ENCODE results near the gene CTXN1.
"Not testable (repeated sequence)": the region's sequence is repeated elsewhere in the genome, so short reads cannot be mapped to it uniquely, and the experiment has no call there.

CTXN1 gene

DNA sequence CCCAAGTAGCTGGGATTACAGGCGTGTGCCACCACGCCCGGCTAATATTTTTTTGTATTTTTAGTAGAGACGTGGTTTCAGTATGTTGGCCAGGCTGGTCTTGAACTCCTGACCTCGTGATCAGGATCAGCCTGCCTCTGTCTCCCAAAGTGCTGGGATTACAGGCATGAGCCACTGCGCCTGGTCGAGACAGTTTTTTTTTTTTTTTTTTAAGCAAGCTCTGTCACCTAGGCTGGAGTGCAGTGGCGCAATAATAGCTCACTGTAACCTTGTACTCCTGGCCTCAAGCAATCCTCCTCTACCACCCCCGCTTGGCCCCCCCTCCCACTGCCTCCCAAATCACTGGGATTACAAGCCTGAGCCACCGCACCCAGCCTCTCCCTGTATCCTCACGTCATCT lies 28.6 kb downstream of the CTXN1 start:
- DNase-seq = no peak

DNA sequence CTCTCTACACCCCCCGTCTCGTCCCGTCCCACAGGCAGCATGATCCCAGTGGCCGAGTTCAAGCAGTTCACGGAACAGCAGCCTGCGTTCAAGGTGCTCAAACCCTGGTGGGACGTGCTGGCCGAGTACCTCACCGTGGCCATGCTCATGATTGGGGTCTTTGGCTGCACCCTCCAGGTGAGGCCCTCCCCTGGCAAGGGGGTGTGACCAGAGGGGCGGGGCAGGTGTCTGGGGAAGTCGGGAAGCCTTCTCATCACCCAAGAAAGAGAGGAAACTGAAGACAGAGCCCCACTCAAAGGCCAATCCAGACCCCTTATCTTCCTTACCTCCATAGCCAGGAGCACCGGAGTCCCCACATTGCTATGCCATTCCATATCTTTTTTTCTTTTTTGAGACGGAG lies 30.4 kb downstream of the CTXN1 start:
- no peak for DNase-seq

DNA sequence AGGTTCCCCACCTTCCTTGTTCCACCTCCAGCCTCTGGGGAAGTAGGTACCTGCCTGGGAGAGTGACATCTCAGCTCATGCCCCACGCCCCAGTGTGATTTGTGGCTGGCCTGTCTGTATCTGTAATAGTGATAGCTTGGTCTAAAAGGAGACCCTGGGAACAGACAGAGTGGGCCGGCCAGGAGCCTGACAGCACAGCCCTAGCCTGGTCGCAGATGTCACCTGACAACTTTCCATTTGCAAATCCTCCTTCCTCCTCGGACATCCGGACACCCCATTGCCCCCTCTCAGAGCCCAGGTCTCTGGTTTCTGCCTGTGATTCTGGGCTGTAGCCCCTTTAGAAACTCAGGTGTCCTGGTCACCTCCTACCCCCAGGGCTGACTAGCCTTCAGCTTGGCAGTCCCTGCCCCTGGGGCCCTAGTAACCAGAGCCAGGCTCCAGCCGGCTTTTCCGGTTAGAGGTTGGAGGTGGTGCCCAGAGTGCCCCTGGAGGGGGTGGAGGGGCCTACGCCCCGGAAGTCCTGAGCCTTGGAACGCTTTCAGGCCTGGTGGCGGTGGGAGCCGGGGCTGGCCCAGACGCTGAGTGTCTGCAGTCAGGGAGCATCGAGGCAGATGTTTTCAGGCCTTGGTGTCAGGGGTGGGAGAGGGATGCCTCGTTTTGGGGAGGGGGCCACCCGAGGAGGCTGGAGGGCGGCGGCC lies 31.2 kb downstream of the CTXN1 start:
- DNase-seq = no peak

DNA sequence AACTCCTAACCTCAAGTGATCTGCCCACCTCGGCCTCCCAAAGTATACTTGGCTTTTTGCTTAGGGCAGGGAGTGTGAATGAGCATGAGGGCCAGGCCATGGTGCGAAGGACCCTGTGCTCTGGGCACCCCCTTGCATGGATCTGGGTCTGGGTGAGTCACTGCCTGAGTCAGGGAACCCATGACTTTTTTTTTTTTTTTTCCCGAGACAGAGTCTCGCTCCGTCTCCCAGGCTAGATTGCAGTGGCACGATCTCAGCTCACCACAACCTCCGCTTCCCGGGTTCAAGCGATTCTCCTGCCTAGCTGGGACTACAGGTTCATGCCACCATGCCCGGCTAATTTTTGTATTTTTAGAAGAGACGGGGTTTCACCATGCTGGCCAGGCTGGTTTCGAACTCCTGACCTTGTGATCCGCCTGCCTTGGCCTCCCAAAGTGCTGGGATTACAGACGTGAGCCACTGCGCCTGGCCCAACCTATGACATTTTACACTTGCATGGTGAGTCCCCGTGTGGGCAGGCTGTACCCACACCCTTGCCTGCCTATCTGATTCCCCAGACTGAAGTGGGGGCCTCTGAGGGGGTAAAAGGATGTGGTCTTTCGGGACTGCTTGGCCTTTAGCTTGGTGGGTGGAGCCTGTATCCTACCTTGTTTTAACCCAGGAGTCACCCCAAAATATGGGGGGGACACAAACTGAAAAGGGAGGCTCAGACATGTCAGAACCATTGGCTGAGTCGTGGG lies 32.4 kb downstream of the CTXN1 start:
- not testable (repeated sequence) for DNase-seq

DNA sequence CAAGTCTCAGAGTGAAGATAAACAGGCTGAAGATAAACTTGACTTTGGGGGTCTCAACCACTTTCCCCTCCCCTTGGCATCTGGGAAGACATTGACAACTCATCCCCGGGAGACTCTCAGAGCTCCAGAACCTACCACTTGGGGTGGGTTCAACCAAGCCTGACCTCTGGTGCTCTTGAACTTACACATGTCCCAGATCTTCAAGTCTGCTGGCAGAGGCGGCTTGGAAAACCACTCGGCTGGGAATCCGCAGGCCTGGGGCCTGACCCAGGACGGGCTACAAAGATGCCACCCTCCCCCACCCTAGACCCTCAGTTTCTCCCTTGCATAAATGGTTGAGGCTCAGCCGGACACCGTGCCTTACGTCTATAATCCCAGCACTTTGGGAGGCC lies 37.1 kb downstream of the CTXN1 start:
- no peak for DNase-seq

DNA sequence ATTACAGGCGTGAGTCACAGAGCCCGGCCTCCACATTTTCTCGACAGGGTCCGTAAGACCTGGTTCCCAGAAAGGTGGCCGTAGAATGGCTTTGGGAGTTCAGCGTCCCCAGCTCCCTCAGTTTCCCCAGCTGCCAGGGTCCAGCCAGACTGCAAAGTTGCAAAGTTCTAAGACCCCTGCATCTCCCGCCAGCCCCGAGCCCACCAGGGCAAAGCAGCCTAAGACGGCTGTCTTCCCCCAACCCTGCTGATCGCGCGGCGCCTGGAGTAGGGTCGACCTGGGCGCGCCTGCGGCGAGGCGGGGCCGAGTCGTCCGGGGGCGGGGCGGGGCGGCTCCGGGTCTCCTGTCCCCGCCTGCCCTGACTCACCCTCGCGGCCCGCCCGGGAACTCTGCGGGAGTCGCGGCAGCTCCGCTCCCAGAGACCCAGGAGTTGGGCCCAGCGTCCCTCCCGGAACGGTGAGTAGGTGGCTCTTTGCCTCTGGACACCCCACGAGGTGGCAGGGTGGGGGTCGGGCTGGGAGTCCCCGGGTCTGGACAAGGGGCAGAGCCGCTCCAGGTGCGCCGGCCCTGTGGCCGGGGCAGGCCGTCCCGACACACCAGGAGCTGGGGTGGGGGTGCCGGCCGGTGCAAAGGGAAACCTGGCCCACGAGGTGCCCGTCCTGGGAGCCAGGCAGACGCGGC lies 37.6 kb downstream of the CTXN1 start, which contains the start of gene LRRC8E:
Gene LRRC8E, plus strand, starts transcription at position 366 of the 681 bp plus-strand sequence. CDS start 7,094 bp downstream, outside the sequence.
- DNase-seq = peak; percentile 76

DNA sequence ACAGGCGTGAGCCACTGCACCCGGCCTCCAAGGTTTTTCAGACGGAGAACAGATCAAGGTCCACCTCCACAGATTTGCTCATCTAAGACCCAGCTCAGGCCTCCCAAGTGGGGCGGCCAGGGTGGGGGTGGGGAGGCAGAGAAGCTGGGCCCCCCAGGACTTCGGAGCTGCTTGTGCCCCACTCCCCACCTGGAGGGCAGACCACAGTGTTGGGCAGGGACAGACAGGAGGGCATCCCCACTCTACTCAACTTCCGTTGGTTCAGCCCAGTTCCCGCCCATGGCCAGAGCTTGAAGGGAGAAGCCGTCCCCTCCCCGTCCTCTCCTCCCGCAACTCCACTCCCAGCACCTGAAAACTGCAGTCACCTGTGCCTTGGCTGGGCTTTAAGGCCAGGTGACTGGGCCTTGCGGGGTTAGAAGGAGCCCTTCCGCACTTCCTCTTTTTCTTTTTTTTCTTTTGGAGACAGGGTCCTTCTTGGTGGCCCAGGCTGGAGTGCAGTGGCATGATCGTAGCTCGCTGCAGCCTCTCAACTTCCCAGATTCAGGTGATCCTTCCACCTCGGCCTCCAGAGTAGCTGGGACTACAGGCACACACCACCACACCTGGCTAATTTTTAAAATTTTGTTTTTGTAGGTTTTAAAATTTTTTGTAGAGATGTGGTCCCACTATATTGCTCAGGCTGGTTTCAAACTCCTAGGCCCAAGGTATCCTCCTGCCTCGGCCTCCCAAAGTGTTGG lies 38.4 kb downstream of the CTXN1 start:
- DNase-seq = no peak

DNA sequence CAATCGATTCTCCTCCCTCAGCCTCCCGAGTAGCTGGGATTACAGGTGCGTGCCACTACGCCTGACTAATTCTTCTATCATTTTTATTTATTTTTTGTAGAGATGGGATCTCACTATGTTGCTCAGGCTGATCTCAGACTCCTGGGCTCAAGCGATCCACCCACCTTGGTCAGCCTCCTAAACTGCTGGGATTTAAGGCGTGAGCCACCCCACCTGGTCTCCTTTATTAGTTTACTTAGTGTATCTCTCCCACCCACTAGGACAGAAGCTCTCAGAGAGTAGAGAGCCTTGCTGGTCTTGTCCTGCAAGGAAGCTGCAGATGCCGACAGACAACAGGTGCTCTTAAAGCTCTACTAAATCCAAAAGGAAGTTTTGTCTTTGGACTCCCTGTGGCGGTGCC lies 40.1 kb downstream of the CTXN1 start:
- DNase-seq = no peak

DNA sequence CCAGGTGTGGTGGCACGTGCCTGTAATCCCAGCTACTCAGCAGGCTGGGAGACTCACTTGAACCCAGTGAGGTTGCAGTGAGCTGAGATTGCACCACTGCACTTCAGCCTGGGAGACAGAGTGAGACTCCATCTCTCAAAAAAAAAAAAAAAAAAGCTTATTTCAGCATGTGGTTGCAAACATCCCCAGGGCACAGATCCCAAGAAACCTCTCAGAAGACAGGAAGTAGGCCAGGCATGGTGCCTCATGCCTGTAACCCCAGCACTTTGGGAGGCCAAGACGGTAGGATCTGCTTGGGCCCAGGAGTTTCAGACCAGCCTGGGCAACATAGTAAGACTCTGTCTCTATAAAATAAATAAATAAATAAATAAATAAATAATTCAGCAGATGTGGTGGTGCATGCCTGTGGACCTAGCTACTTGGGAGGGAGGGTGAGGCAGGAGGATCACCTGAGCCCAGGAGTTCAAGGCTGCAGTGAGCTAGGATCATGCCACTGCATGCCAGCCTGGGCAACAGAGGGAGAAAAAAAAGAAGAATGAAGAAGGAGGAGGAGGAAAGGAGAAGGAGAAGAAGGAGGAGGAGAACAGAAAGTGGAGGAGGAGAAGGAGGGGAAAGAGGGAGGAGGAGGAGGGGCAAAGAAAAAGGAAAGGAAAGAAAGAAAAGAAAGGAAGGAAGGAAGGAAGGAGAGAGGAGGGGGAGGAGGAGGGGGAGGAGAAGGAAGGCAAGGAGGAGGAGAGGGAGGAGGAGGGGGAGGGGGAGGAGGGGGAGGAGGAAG lies 42.0 kb downstream of the CTXN1 start:
- no peak for DNase-seq

DNA sequence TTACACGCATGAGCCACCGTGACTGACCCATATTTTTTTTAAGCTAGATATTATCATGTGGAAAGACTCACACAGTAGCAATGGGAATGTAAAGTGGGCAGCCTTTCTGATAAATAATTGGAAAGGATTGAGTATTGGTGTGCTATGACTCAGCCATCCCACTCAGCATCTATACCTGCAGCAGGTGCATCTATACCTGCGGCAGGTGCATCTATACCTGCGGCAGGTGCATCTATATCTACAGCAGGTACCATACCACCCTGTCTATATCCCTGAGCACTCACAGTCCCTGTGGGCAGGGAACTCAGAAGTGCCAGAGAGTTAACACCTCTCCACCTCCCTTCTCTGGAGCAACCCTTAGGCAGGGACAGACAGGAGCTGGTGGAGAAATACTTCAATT lies 42.8 kb downstream of the CTXN1 start:
- no peak for DNase-seq

DNA sequence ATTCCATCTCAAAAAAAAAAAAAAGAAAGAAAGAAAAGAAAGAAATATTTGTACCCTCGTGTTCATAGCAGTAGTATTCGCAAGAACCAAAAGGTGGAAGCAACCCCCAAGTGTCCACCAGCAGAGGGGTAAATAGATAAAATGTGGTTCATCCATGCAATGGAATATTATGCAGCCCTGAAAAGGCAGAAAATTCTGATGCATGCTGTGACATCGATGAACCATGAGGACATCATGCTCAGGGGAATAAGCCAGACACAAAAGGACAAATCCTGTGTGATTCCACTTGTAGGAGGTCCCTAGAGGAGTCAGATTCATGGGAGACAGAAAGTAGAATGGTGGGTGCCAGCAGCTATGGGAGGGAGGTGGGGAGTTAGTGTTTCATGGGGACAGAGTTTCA lies 44.0 kb downstream of the CTXN1 start:
- DNase-seq = no peak

DNA sequence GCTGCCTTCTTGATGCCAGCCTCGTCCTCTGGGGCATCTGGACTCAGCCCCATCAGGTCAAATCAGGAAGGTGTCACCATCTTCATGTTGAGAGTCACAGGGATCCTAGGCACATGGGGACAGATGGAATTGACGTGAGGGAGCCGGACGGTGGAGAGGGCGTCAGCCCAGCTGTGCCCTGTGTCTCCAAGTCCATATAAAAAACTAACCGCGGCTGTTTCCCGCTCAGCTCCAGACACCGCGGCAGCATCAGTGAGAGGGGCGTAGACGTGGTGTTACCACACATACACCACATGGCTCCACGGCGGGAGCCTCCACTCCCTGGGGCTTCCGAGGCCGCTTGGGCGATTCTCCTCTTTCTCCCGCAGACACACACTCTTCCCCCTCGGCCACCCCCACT lies 46.1 kb downstream of the CTXN1 start:
- DNase-seq = no peak

DNA sequence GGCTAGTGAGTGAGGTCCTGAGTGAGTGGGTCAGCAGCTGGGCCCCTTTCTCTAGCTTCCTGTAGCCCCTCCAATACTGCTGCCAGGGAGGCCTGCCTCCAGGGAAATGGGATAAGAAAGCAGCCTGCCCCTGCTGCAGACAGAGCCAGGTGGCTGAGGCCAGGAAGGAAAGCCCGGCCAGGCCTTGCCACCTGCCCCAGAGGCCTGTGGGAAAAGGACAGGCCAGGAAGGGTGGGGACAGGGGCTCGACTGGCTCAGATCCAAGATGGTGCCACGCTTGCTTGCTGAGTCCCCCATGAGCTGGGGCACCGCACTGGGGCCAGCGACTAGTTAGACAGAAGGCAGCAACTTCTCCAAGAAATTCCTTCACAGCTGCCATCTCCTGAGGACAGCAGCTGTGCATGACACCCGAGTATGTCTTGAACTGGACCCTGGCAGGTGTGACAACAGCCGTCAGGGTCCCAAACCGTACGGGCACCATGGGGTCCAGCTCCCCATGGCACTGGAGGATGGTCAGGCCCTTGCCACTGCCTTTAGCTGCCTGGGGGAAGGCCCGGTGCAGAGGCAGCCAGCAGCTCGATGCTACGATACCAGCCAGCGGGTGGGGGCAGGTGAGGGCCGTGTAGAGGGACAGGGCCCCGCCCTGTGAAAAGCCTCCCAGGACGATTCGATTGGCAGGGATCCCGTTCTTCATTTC lies 46.7 kb downstream of the CTXN1 start:
- DNase-seq = no peak

DNA sequence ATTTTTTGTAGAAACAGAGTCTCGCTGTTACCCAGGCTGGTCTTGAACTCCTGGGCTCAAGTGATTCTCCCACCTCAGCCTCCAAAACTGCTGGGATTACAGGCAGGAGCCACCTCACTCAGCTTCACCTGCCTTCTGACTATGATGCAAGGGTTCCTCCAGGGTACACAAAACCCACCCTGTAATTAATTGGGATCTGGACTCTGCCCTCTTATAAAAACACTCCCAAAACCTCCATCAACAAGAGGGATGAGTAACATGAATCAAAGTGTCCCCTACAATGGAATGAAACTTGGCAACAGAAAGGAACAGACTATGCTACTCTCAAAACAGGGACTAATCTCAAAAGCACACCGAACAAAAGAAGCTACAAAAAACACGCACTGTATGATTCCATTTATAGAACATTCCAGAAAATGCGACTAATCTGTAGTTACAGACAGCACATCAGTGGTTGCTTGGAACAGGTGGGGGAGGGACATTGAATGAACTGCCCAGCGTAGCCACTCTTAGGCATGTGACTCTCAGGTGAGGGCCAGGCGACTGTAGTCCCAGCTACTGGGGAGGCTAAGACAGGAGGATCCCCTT lies 48.6 kb downstream of the CTXN1 start:
- DNase-seq = no peak

DNA sequence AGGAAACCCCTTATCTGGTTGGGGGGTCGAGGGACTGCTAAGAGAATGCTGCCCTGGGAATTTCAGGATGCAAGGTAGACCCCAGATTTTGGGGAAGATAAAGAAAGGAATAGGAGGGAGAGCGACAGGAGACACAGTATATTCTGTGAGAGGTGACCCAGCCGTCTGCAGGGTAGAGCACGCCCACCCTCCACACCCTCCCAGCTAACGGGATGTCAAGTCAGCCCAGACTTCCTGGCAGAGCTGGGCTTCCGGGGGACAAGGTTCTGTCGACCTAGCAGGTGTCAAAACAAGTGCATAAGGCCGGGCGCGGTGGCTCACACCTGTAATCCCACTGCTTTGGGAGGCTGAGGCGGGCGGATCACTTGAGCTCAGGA lies 51.0 kb downstream of the CTXN1 start:
- DNase-seq = no peak
